GM21723 (cell line): ENCODE measurements around the gene CD33.
"Not testable (repeated sequence)": the region's sequence is repeated elsewhere in the genome, so short reads cannot be mapped to it uniquely, and the experiment has no call there.

ENCODE experiments used
- ATAC-seq: cut with Tn5 transposase; IDR thresholded peaks from one replicate; pipeline ENCODE4 v1.9.1; 2021; ENCODE audit warnings: mild to moderate bottlenecking, moderate library complexity; ENCODE audit not compliant: unreplicated experiment

Gene CD33

GRCh38 chr19:51224898-51225393, at the start of gene CD33:
CD33 (plus strand) TSS chr19:51225080; CDS start chr19:51225119, 39 bp downstream.
- ATAC-seq: not testable (repeated sequence)

GRCh38 chr19:51179256-51179655, 45.6 kb upstream of the CD33 start:
- ATAC-seq: no peak

GRCh38 chr19:51181377-51181912, 43.4 kb upstream of the CD33 start:
- no peak for ATAC-seq

GRCh38 chr19:51181913-51182419, 42.9 kb upstream of the CD33 start:
- no peak for ATAC-seq

GRCh38 chr19:51183629-51184028, 41.3 kb upstream of the CD33 start:
- no peak for ATAC-seq

GRCh38 chr19:51185069-51185867, 39.6 kb upstream of the CD33 start:
- ATAC-seq: no peak

- no peak for ATAC-seq
Observed at GRCh38 chr19:51185868-51186215, 39.0 kb upstream of the CD33 start.

- ATAC-seq: no peak
Observed at GRCh38 chr19:51186323-51186722, 38.6 kb upstream of the CD33 start.

- no peak for ATAC-seq
Observed at GRCh38 chr19:51187395-51188226, 37.3 kb upstream of the CD33 start.

GRCh38 chr19:51188227-51188559, 36.7 kb upstream of the CD33 start:
- ATAC-seq: no peak

GRCh38 chr19:51192689-51193088, 32.2 kb upstream of the CD33 start:
- ATAC-seq: no peak

- no peak for ATAC-seq
Observed at GRCh38 chr19:51194527-51195315, 30.2 kb upstream of the CD33 start.

- ATAC-seq: no peak
Observed at GRCh38 chr19:51195316-51195586, 29.6 kb upstream of the CD33 start.

GRCh38 chr19:51195616-51196015, 29.3 kb upstream of the CD33 start:
- no peak for ATAC-seq

- no peak for ATAC-seq
Observed at GRCh38 chr19:51196181-51196580, 28.7 kb upstream of the CD33 start.

- no peak for ATAC-seq
Observed at GRCh38 chr19:51198641-51199040, 26.2 kb upstream of the CD33 start.

GRCh38 chr19:51200071-51200666, 24.7 kb upstream of the CD33 start:
- no peak for ATAC-seq

- no peak for ATAC-seq
Observed at GRCh38 chr19:51201712-51202111, 23.2 kb upstream of the CD33 start.

GRCh38 chr19:51203916-51204315, 21.0 kb upstream of the CD33 start:
- no peak for ATAC-seq

GRCh38 chr19:51204321-51204720, 20.6 kb upstream of the CD33 start:
- no peak for ATAC-seq

GRCh38 chr19:51207747-51208146, 17.1 kb upstream of the CD33 start:
- ATAC-seq: no peak
